Stomach (tissue), 9 donors: ENCODE data around the gene ARL6IP5. TPM values are rescaled to one million over a fixed set of nuclear protein-coding genes. Genes with fewer than 3 reads are reported as not detected.

Experiments used
- DNase-seq, 2 donors: peaks; one replicate each; pipeline versions ENCODE4 v3.0.0 to v3.0.0-alpha.2; 2013 to 2019
- H3K27ac ChIP-seq, 5 donors: fragments of 200-600 bp in 4 of 5; sonication (generic) in 4 of 5; one replicate each; pipeline ENCODE4 v1.5.1; 2013 to 2019; ENCODE audit warnings: mild to moderate bottlenecking in 1 of 5, moderate library complexity in 1 of 5
- H3K27me3 ChIP-seq, 3 donors: fragments of 200-600 bp; sonication (generic); one replicate each; pipeline ENCODE4 v1.5.1; 2017 to 2019; ENCODE audit warnings: mixed run types in 1 of 3
- H3K36me3 ChIP-seq, 4 donors: fragments of 200-600 bp; sonication (generic); 1 replicate in 3 of 4; 2 replicates in 1 of 4; pipeline ENCODE4 v1.5.1; 2016 to 2019
- H3K4me1 ChIP-seq, 4 donors: fragments of 200-600 bp; sonication (generic); one replicate each; pipeline ENCODE4 v1.5.1; 2016 to 2019
- H3K4me3 ChIP-seq, 4 donors: fragments of 200-600 bp; sonication (generic) in 3 of 4; one replicate each; pipeline ENCODE4 v1.5.1; 2016 to 2019; ENCODE audit warnings: mild to moderate bottlenecking in 1 of 4
- H3K9me3 ChIP-seq, 4 donors: fragments of 200-600 bp; sonication (generic); one replicate each; pipeline ENCODE4 v1.5.1; 2016 to 2019
- EP300 ChIP-seq: sonication (generic); formaldehyde crosslinking; IDR thresholded peaks from one replicate; pipeline ENCODE4 v1.6.1; 2017; ENCODE audit warnings: antibody characterized with exemption
- POLR2A ChIP-seq, 4 donors: fragments of 450-650 bp; IDR thresholded peaks; one replicate each; pipeline ENCODE4 v1.6.1; 2016; ENCODE audit warnings: antibody characterized with exemption in 4 of 4, control low read depth in 2 of 4, mild to moderate bottlenecking in 1 of 4, moderate library complexity in 1 of 4
- POLR2AphosphoS5 ChIP-seq, 3 donors: sonication (generic); formaldehyde crosslinking; IDR thresholded peaks; one replicate each; pipeline ENCODE4 v1.6.1; 2016; ENCODE audit warnings: antibody characterized with exemption in 3 of 3
- WGBS, 5 donors: extraction: QIAGEN DNeasy Blood & Tissue Kit in 3 of 5; methylation state at CpG; one replicate each; pipeline versions ENCODE4 v1.1.5 to v1.1.7; 2013 to 2018; 5-methylcytosine and 5-hydroxymethylcytosine counted together
- intact Hi-C: fragments of 100-400 bp; cut with DNase I; formaldehyde crosslinking; loops from one replicate; pipeline ENCODE4 v1.15.1; 2023; ENCODE audit warnings: low total_unique reads
- polyA plus RNA-seq, 3 donors: library from polyadenylated mRNA; stranded (reverse); fragments of 200-250 nt; gene quantifications; one replicate each; pipeline ENCODE4 v1.2.3, GENCODE V29; 2013
- total RNA-seq, 5 donors: library from RNA; depleted of rRNA; stranded (reverse); fragments of >200 nt; gene quantifications; one replicate each; pipeline versions ENCODE4 v1.1.0 to v1.2.3, GENCODE V29; 2014 to 2016
- TF ChIP-seq, protein P1 (sequence below), 7 experiments: fragments of 450-650 bp in 4 of 7; fragments of 200-600 bp in 3 of 7; sonication (generic) in 3 of 7; IDR thresholded peaks; one replicate each; pipeline ENCODE4 v1.5.1; 2016 to 2019; ENCODE audit warnings: antibody characterized with exemption in 7 of 7, control low read depth in 2 of 7, mild to moderate bottlenecking in 1 of 7
- donor health status: healthy with polysubstance abuse.
- donor health status: Bipolar disorder and iron deficiency.
- donor health status: healthy.

Gene ARL6IP5
- total and polyA plus RNA-seq, 8 donors: 13.4 to 74.2 (median 49.1) TPM

DNA sequence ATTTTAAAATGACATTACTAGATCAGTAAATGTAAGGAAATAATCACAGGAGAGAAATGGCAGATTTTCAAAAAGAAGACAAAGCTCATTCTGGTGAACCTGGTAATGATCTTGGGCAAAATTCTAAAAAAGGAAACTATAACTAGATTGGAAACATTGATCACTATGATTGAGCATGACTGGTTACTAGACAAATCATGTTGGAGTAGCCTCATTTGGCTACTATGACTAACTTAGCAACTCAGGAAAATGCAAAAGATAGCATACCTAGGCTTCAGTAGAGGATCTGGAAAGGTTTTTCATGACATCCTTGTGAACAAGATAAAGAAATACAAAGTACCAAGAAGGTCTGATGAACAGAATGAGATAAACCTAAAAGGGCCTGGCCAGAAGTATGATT lies 25.0 kb upstream of the ARL6IP5 start:
- H3K36me3 ChIP-seq: peaks cover 22 to 90% (median 88%) of the 10 kb centered on the region in 4 donors
- no peaks in the 10 kb centered on the region for H3K9me3 ChIP-seq
- no peak for DNase-seq
- no peaks in the 10 kb centered on the region for H3K27me3 ChIP-seq
- TF ChIP-seq, protein P1, sequence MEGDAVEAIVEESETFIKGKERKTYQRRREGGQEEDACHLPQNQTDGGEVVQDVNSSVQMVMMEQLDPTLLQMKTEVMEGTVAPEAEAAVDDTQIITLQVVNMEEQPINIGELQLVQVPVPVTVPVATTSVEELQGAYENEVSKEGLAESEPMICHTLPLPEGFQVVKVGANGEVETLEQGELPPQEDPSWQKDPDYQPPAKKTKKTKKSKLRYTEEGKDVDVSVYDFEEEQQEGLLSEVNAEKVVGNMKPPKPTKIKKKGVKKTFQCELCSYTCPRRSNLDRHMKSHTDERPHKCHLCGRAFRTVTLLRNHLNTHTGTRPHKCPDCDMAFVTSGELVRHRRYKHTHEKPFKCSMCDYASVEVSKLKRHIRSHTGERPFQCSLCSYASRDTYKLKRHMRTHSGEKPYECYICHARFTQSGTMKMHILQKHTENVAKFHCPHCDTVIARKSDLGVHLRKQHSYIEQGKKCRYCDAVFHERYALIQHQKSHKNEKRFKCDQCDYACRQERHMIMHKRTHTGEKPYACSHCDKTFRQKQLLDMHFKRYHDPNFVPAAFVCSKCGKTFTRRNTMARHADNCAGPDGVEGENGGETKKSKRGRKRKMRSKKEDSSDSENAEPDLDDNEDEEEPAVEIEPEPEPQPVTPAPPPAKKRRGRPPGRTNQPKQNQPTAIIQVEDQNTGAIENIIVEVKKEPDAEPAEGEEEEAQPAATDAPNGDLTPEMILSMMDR (IDR thresholded peaks at IDR 0.05): no peak
- TF ChIP-seq POLR2AphosphoS5 (IDR thresholded peaks at IDR 0.05) (no peak), EP300 (no peak), POLR2A (IDR thresholded peaks at IDR 0.05) (no peak)
- intact Hi-C loops: no loop called here
- H3K4me1 ChIP-seq: no peaks in the 10 kb centered on the region
- no peak overlapping the region for H3K4me3 ChIP-seq
- H3K27ac ChIP-seq: peak overlapping the region in 1 of 5 donors; percentile 34

DNA sequence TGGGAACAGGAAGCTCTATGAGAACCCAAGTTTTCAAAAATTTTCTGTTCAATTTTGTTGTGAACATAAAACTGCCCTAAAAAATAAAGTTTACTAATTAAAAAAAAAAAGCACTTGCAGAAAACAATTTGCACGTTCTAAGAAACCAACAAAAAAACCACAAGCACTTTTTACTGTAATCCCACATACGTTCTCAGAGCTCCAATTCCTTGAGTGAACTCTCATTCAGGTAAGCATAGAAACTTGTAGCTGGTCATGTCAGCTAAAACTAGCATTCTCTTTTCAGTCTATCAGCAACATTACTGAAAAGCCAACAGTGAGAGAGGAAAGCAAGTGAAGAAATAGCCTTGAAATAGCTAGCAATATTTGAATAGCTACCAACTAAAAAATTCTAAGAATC lies 21.1 kb upstream of the ARL6IP5 start:
- intact Hi-C loops: no loop called here
- 75 to 85% (median 81%) methylated on average over 2 of the region's 2 CpGs for WGBS, 5 donors
- Histone ChIP-seq H3K27ac (no peak overlapping the region), H3K4me3 (no peak overlapping the region), H3K36me3 (peaks cover 17 to 74% (median 65%) of the 10 kb centered on the region in 4 donors), H3K27me3 (no peaks in the 10 kb centered on the region), H3K9me3 (no peaks in the 10 kb centered on the region), H3K4me1 (no peaks in the 10 kb centered on the region)
- TF ChIP-seq EP300 (no peak), POLR2AphosphoS5 (IDR thresholded peaks at IDR 0.05) (no peak), POLR2A (IDR thresholded peaks at IDR 0.05) (no peak)
- TF ChIP-seq, protein P1 (IDR thresholded peaks at IDR 0.05): no peak
- no peak for DNase-seq

DNA sequence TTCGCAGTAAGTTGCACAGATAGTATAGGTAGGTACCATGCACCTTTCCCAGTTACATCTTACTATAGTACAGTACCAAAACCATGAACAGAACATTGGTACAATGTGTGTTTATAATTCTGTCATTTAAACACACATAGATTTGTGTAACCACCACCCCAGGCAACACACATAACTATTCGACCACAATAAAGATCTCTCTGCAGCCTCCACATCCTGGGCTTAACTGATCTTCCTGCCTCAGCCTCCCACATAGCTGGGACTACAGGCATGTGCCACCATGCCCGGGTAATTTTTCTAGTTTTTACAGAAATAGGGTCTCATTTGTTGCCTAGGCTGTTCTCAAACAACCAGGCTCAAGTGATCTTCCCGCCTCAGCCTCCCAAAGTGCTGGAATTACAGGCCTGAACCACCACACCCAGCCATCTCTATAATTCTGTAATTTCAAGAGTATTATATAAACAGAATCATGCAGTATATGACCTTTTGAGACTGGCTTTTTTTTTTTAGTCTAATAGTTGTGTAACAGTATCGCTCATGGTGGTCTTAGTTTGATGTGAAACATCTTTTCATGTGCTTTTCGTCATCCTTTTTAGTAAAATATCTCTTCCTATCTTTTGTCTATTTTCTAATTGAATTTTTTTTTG lies 19.3 kb upstream of the ARL6IP5 start:
- Histone ChIP-seq H3K4me3 (no peak overlapping the region), H3K27me3 (no peaks in the 10 kb centered on the region), H3K4me1 (no peaks in the 10 kb centered on the region), H3K36me3 (peaks cover 15 to 74% (median 61%) of the 10 kb centered on the region in 4 donors), H3K9me3 (no peaks in the 10 kb centered on the region), H3K27ac (no peak overlapping the region)
- WGBS, 5 donors: 84 to 94% (median 92%) methylated on average over 6 of the region's 6 CpGs
- intact Hi-C loops: no loop called here
- no peak for DNase-seq
- TF ChIP-seq POLR2AphosphoS5 (IDR thresholded peaks at IDR 0.05) (no peak), POLR2A (IDR thresholded peaks at IDR 0.05) (no peak), EP300 (no peak)
- TF ChIP-seq, protein P1 (IDR thresholded peaks at IDR 0.05): no peak

DNA sequence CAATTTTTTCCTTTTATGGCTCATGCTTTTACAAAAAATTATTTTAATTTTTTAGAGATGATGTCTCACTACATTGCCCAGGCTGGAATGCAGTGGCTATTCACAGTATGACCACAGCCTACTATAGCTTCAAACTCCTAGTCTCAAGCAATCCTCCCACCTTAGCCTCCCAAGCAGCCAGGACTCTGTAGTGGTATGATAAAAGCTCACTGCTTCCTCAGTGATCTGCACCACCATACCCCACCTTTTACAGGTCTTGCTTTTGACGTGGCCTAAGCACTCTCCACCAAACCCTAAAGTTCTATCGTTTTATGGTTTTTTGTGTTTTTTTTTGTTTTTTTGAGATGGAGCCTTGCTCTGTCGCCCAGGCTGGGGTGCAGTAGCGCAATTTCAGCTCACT lies 18.6 kb upstream of the ARL6IP5 start:
- H3K36me3 ChIP-seq: peaks cover 8 to 74% (median 60%) of the 10 kb centered on the region in 4 donors
- no peak for TF ChIP-seq POLR2AphosphoS5 (IDR thresholded peaks at IDR 0.05)
- TF ChIP-seq, protein P1 (IDR thresholded peaks at IDR 0.05): no peak
- no peak for TF ChIP-seq EP300
- no peak for TF ChIP-seq POLR2A (IDR thresholded peaks at IDR 0.05)
- no peaks in the 10 kb centered on the region for H3K4me1 ChIP-seq
- 73 to 92% (median 75%) methylated on average over 4 of the region's 4 CpGs for WGBS, 5 donors
- no peak for DNase-seq
- H3K27me3 ChIP-seq: no peaks in the 10 kb centered on the region
- no peaks in the 10 kb centered on the region for H3K9me3 ChIP-seq
- no peak overlapping the region for H3K27ac ChIP-seq
- intact Hi-C loops: no loop called here
- H3K4me3 ChIP-seq: no peak overlapping the region
